GM12878 (cell line): ENCODE results near the gene CFAP44. TPM values are rescaled to one million over a fixed set of nuclear protein-coding genes. Genes with fewer than 3 reads are reported as not detected.

Experiments
- ATAC-seq: fragments of 200-7000 bp; cut with Tn5 transposase; 3 replicates; pipeline ENCODE4 v1.9.1; 2020; ENCODE audit warnings: mild to moderate bottlenecking, moderate library complexity
- BruUV-seq: library from RNA; stranded (reverse); fragments of 400-500 nt; replicated peaks from 2 replicates; lab custom pipeline; 2021; lab: Mats Ljungman, UMichigan
- CTCF ChIA-PET: fragments of 300-600 bp; sonication (Branson Sonifier 250); formaldehyde crosslinking; extraction: SDS; loops from one replicate; lab custom pipeline; 2021; ENCODE audit warnings: inconsistent platforms; lab: Yijun Ruan, JAX
- POLR2A ChIA-PET: fragments of 350-600 bp; formaldehyde crosslinking; extraction: SDS; loops from one replicate; lab custom pipeline; 2021; ENCODE audit warnings: inconsistent platforms; lab: Charles Lee
- RAD21 ChIA-PET: fragments of 300-600 bp; sonication (Branson Sonifier 250); formaldehyde crosslinking; loops from one replicate; lab custom pipeline; 2023; ENCODE audit warnings: antibody characterized with exemption; ENCODE audit not compliant: unreplicated experiment; lab: Charles Lee
- SMC1A ChIA-PET: fragments of 300-600 bp; sonication (Branson Sonifier 250); formaldehyde crosslinking; loops from one replicate; lab custom pipeline; 2023; ENCODE audit not compliant: unreplicated experiment, uncharacterized antibody; lab: Charles Lee
- DNase-seq: peaks from one replicate; pipeline ENCODE4 v3.0.0-alpha.2; 2011; ENCODE audit warnings: low read depth, low spot score
- FAIRE-seq: peaks from 3 replicates; lab custom pipeline; 2011; peaks lifted over from hg19 to GRCh38; lab: Jason Lieb, UNC
- H2AFZ ChIP-seq: 2 replicates; pipeline ENCODE4 v1.6.0; 2011; ENCODE audit warnings: low read depth, low read length, control low read depth; ENCODE audit not compliant: control insufficient read depth
- H3K27ac ChIP-seq: 2 replicates; pipeline ENCODE4 v1.5.1; 2011; ENCODE audit warnings: control low read depth; ENCODE audit not compliant: control insufficient read depth, insufficient read depth
- H3K27me3 ChIP-seq, 2 experiments: replicated peaks in 1 of 2; 2 replicates each; pipeline versions ENCODE4 v1.6.0 to v1.6.1; 2011; ENCODE audit warnings: low read length in 1 of 2; ENCODE audit not compliant: control insufficient read depth in 2 of 2, insufficient read depth in 2 of 2
- H3K36me3 ChIP-seq, 2 experiments: 2 replicates each; pipeline ENCODE4 v1.5.1; 2011; ENCODE audit warnings: low read length in 1 of 2; ENCODE audit not compliant: control insufficient read depth in 2 of 2, insufficient read depth in 2 of 2
- H3K4me1 ChIP-seq: 2 replicates; pipeline ENCODE4 v1.6.1; 2011; ENCODE audit warnings: mild to moderate bottlenecking, low read length, moderate library complexity, mixed read lengths; ENCODE audit not compliant: control insufficient read depth, insufficient read depth
- H3K4me2 ChIP-seq: 2 replicates; pipeline ENCODE4 v1.6.0; 2011; ENCODE audit warnings: control low read depth; ENCODE audit not compliant: control insufficient read depth, insufficient read depth
- H3K4me3 ChIP-seq: fragments of 200-600 bp; sonication (generic); 2 replicates; pipeline ENCODE4 v1.5.1; 2016
- H3K79me2 ChIP-seq: 2 replicates; pipeline ENCODE4 v1.6.0; 2011; ENCODE audit warnings: low read length; ENCODE audit not compliant: control insufficient read depth, insufficient read depth
- H3K9ac ChIP-seq: 2 replicates; pipeline ENCODE4 v1.8.0; 2011; ENCODE audit warnings: low read length, control low read depth, mixed read lengths; ENCODE audit not compliant: control insufficient read depth, insufficient read depth
- H3K9me3 ChIP-seq: replicated peaks from 3 replicates; pipeline ENCODE4 v1.5.1; 2011; ENCODE audit warnings: mild to moderate bottlenecking, low read length; ENCODE audit not compliant: control insufficient read depth, insufficient read depth
- H4K20me1 ChIP-seq: 2 replicates; pipeline ENCODE4 v1.6.0; 2011; ENCODE audit not compliant: control insufficient read depth, insufficient read depth
- KAT2A ChIP-seq: conservative IDR thresholded peaks from 2 replicates; pipeline ENCODE4 v1.6.1; 2011; ENCODE audit warnings: low read depth, low read length; ENCODE audit not compliant: control insufficient read depth
- NBN ChIP-seq: fragments of 450-650 bp; IDR thresholded peaks from 2 replicates; pipeline ENCODE4 v1.6.1; 2016
- RB1 ChIP-seq: fragments of 450-650 bp; formaldehyde crosslinking; IDR thresholded peaks from 2 replicates; pipeline ENCODE4 v1.6.1; 2017; ENCODE audit warnings: mild to moderate bottlenecking, borderline replicate concordance
- SIN3A ChIP-seq: IDR thresholded peaks from 2 replicates; pipeline ENCODE4 v1.6.1; 2012; ENCODE audit warnings: low read depth, low read length, improper control_type of control experiment
- SP1 ChIP-seq: IDR thresholded peaks from one replicate; pipeline ENCODE4 v1.6.1; 2011; ENCODE audit warnings: low read depth, low read length
- STAT1 ChIP-seq: fragments of 450-650 bp; conservative IDR thresholded peaks from 2 replicates; pipeline ENCODE4 v1.6.1; 2014; ENCODE audit warnings: antibody characterized with exemption, mild to moderate bottlenecking
- TCF12 ChIP-seq: IDR thresholded peaks from 2 replicates; pipeline ENCODE4 v1.6.1; 2011; ENCODE audit warnings: low read depth, mild to moderate bottlenecking, low read length
- ZBTB4 ChIP-seq: fragments of 450-650 bp; formaldehyde crosslinking; IDR thresholded peaks from 2 replicates; pipeline ENCODE4 v1.4.0; 2022; ENCODE audit warnings: mild to moderate bottlenecking, moderate library complexity
- ZNF274 ChIP-seq: IDR thresholded peaks from one replicate; pipeline ENCODE4 v1.8.0; 2011; ENCODE audit not compliant: insufficient read length, insufficient read depth
- ZNF622 ChIP-seq: fragments of 450-650 bp; IDR thresholded peaks from 2 replicates; pipeline ENCODE4 v1.6.1; 2017; ENCODE audit warnings: mild to moderate bottlenecking, inconsistent platforms
- WGBS: methylation state at CpG from one replicate; pipeline ENCODE4 v1.1.6; 2016; ENCODE audit warnings: low lambda C conversion rate; ENCODE audit not compliant: insufficient replicate concordance, insufficient coverage; ENCODE audit errors: missing lambda C conversion rate; 5-methylcytosine and 5-hydroxymethylcytosine counted together
- in situ Hi-C: fragments of 300-500 bp; cut with MboI; formaldehyde crosslinking; loops from 9 replicates; pipeline ENCODE4 v1.14.3; 2018; ENCODE audit warnings: mixed read lengths
- intact Hi-C: fragments of 100-400 bp; cut with micrococcal nuclease; formaldehyde crosslinking; loops from one replicate; pipeline ENCODE4 v1.14.2; 2022; ENCODE audit not compliant: unreplicated experiment
- polyA plus RNA-seq, 11 experiments: library from polyadenylated mRNA; depleted of rRNA in 4 of 11; unstranded in 6 of 11; stranded (reverse) in 5 of 11; fragments of >200 nt; fragmentation: Nextera tagmentation in 4 of 11; fragmentation: Illumina TruSeq in 1 of 11; extraction: Ambion mirVana in 4 of 11; extraction: Trizol in 1 of 11; gene quantifications; 1 replicate in 1 of 11; 2 replicates in 10 of 11; pipeline versions ENCODE4 v1.2.1 to v1.2.3, GENCODE V29; 2011 to 2016; ENCODE audit warnings: inconsistent platforms in 2 of 11, missing spikeins in 2 of 11, low read depth in 1 of 11
- total RNA-seq, 4 experiments: library from RNA; depleted of rRNA in 3 of 4; stranded (reverse); fragments of >200 nt in 3 of 4; fragmentation: Illumina TruSeq in 1 of 4; extraction: Trizol in 1 of 4; gene quantifications; 2 replicates each; pipeline versions ENCODE4 v1.2.1 to v1.2.3, GENCODE V29; 2013 to 2021
- TF ChIP-seq, protein P1 (sequence below): fragments of 450-650 bp; IDR thresholded peaks from 2 replicates; pipeline ENCODE4 v1.6.1; 2018; ENCODE audit warnings: borderline replicate concordance, mild to moderate bottlenecking; ENCODE audit not compliant: partially characterized antibody
- TF ChIP-seq, protein P2 (sequence below): IDR thresholded peaks from 2 replicates; pipeline ENCODE4 v1.6.1; 2011; ENCODE audit warnings: low read depth, mild to moderate bottlenecking, low read length, moderate library complexity, borderline replicate concordance; ENCODE audit errors: extremely low read depth
- TF ChIP-seq, protein P3 (sequence below): fragments of 450-650 bp; formaldehyde crosslinking; IDR thresholded peaks from 2 replicates; pipeline ENCODE4 v1.4.0; 2020; ENCODE audit warnings: mild to moderate bottlenecking, moderate library complexity

CFAP44 gene
- total and polyA plus RNA-seq, 10 of the 15 experiments (the other 5 are each of a cell fraction or from before 2014, with no cell fraction given) = 0.76 to 5.9 (median 3.7) TPM

DNA sequence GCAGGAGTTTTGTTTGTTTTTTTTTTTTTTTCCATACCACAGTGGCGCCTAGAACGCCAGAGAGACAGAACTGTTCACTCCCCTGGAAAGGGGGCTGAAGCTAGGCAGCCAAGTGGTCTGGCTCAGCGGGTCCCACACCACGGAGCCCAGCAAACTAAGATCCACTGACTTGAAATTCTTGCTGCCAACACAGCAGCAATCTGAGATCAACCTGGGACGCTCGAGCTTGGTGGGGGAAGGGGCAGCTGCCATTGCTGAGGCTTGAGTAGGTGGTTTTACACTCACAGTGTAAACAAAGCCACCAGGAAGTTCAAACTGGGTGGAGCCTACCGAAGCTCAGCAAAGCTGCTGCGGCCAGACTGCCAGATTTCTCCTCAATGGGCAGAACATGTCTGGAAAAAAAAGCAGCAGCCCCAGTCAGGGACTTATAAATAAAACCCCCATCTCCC is 43.9 kb upstream of the CFAP44 start:
- POLR2A ChIA-PET = interaction anchor here (0.7 kb wide), 1 partner anchor 847 kb away, joined by 5 read pairs; no protein-coding TSS in a partner anchor
- 89% methylated on average over 6 of the region's 8 CpGs for WGBS
- Histone ChIP-seq H3K9me3 (no peaks in the 10 kb centered on the region), H3K27ac (no peak overlapping the region), H3K4me3 (no peak overlapping the region), H4K20me1 (no peaks in the 10 kb centered on the region), H3K4me2 (no peak overlapping the region), H3K79me2 (no peaks in the 10 kb centered on the region), H3K27me3 (no peaks in the 10 kb centered on the region), H3K36me3 (no peaks in the 10 kb centered on the region), H2AFZ (no peak overlapping the region), H3K4me1 (no peaks in the 10 kb centered on the region), H3K9ac (no peak overlapping the region)
- intact Hi-C loops = no loop called here
- FAIRE-seq (no peak), ATAC-seq (no peak), DNase-seq (no peak)
- SMC1A ChIA-PET = no interaction called here
- no TSS peak for BruUV-seq
- RAD21 ChIA-PET = no interaction called here
- in situ Hi-C loops = no loop called here
- TF ChIP-seq, protein P1, sequence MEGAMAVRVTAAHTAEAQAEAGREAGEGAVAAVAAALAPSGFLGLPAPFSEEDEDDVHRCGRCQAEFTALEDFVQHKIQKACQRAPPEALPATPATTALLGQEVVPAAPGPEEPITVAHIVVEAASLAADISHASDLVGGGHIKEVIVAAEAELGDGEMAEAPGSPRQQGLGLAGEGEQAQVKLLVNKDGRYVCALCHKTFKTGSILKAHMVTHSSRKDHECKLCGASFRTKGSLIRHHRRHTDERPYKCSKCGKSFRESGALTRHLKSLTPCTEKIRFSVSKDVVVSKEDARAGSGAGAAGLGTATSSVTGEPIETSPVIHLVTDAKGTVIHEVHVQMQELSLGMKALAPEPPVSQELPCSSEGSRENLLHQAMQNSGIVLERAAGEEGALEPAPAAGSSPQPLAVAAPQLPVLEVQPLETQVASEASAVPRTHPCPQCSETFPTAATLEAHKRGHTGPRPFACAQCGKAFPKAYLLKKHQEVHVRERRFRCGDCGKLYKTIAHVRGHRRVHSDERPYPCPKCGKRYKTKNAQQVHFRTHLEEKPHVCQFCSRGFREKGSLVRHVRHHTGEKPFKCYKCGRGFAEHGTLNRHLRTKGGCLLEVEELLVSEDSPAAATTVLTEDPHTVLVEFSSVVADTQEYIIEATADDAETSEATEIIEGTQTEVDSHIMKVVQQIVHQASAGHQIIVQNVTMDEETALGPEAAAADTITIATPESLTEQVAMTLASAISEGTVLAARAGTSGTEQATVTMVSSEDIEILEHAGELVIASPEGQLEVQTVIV = no peak
- no peak for TF ChIP-seq ZNF274
- TF ChIP-seq STAT1 = no peak
- TF ChIP-seq NBN = no peak
- TF ChIP-seq SIN3A = no peak
- no peak for TF ChIP-seq TCF12
- TF ChIP-seq, protein P2, sequence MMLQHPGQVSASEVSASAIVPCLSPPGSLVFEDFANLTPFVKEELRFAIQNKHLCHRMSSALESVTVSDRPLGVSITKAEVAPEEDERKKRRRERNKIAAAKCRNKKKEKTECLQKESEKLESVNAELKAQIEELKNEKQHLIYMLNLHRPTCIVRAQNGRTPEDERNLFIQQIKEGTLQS = no peak
- no peak for TF ChIP-seq RB1
- no peak for TF ChIP-seq ZNF622
- no peak for TF ChIP-seq KAT2A
- TF ChIP-seq, protein P3, sequence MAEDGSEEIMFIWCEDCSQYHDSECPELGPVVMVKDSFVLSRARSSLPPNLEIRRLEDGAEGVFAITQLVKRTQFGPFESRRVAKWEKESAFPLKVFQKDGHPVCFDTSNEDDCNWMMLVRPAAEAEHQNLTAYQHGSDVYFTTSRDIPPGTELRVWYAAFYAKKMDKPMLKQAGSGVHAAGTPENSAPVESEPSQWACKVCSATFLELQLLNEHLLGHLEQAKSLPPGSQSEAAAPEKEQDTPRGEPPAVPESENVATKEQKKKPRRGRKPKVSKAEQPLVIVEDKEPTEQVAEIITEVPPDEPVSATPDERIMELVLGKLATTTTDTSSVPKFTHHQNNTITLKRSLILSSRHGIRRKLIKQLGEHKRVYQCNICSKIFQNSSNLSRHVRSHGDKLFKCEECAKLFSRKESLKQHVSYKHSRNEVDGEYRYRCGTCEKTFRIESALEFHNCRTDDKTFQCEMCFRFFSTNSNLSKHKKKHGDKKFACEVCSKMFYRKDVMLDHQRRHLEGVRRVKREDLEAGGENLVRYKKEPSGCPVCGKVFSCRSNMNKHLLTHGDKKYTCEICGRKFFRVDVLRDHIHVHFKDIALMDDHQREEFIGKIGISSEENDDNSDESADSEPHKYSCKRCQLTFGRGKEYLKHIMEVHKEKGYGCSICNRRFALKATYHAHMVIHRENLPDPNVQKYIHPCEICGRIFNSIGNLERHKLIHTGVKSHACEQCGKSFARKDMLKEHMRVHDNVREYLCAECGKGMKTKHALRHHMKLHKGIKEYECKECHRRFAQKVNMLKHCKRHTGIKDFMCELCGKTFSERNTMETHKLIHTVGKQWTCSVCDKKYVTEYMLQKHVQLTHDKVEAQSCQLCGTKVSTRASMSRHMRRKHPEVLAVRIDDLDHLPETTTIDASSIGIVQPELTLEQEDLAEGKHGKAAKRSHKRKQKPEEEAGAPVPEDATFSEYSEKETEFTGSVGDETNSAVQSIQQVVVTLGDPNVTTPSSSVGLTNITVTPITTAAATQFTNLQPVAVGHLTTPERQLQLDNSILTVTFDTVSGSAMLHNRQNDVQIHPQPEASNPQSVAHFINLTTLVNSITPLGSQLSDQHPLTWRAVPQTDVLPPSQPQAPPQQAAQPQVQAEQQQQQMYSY = no peak
- TF ChIP-seq SP1 = no peak
- TF ChIP-seq ZBTB4 = no peak
- CTCF ChIA-PET = interaction anchor here (1.2 kb wide), 1 partner anchor 9 kb away, joined by 3 read pairs; no protein-coding TSS in a partner anchor
